HEK293 (cell line): ENCODE results near the gene PPP1R15B.

Source experiments
- AEBP2 ChIP-seq: fragments of 450-650 bp; formaldehyde crosslinking; IDR thresholded peaks from 2 replicates; pipeline ENCODE4 v1.5.1; 2016; ENCODE audit warnings: missing biosample characterization, missing genetic modification characterization, borderline replicate concordance
- BCL11B ChIP-seq: fragments of 450-650 bp; formaldehyde crosslinking; IDR thresholded peaks from 2 replicates; pipeline ENCODE4 v1.5.1; 2016; ENCODE audit warnings: low read depth, missing biosample characterization, missing genetic modification characterization
- KLF16 ChIP-seq: fragments of 450-650 bp; formaldehyde crosslinking; IDR thresholded peaks from 2 replicates; pipeline ENCODE4 v1.5.1; 2017; ENCODE audit warnings: missing biosample characterization, missing genetic modification characterization
- KLF7 ChIP-seq: fragments of 450-650 bp; formaldehyde crosslinking; IDR thresholded peaks from 2 replicates; pipeline ENCODE4 v1.5.1; 2016; ENCODE audit warnings: missing biosample characterization, missing genetic modification characterization, borderline replicate concordance
- KLF8 ChIP-seq: fragments of 450-650 bp; formaldehyde crosslinking; IDR thresholded peaks from 2 replicates; pipeline ENCODE4 v1.5.1; 2016; ENCODE audit warnings: missing biosample characterization, missing genetic modification characterization
- OSR2 ChIP-seq: fragments of 450-650 bp; formaldehyde crosslinking; IDR thresholded peaks from 2 replicates; pipeline ENCODE4 v1.5.1; 2016; ENCODE audit warnings: missing biosample characterization, missing genetic modification characterization
- PBX3 ChIP-seq: sonication (generic); formaldehyde crosslinking; IDR thresholded peaks from 2 replicates; pipeline ENCODE4 v1.8.1; 2022; ENCODE audit warnings: mild to moderate bottlenecking, moderate library complexity, missing genetic modification reagents
- PRDM1 ChIP-seq: fragments of 450-650 bp; formaldehyde crosslinking; IDR thresholded peaks from 2 replicates; pipeline ENCODE4; 2016; ENCODE audit warnings: missing biosample characterization, missing genetic modification characterization
- YY2 ChIP-seq: fragments of 450-650 bp; formaldehyde crosslinking; IDR thresholded peaks from 2 replicates; pipeline ENCODE4 v1.5.1; 2016; ENCODE audit warnings: missing biosample characterization, missing genetic modification characterization
- ZNF133 ChIP-seq: fragments of 450-650 bp; formaldehyde crosslinking; IDR thresholded peaks from 2 replicates; pipeline ENCODE4 v1.5.1; 2016; ENCODE audit warnings: missing biosample characterization, missing genetic modification characterization
- ZNF184 ChIP-seq: fragments of 450-650 bp; IDR thresholded peaks from 2 replicates; pipeline ENCODE4 v1.5.1; 2018; ENCODE audit warnings: missing biosample characterization, mild to moderate bottlenecking, missing genetic modification characterization
- ZNF239 ChIP-seq: fragments of 450-650 bp; formaldehyde crosslinking; IDR thresholded peaks from 2 replicates; pipeline ENCODE4 v1.5.1; 2016; ENCODE audit warnings: missing biosample characterization, missing genetic modification characterization
- ZNF248 ChIP-seq: fragments of 450-650 bp; formaldehyde crosslinking; IDR thresholded peaks from 2 replicates; pipeline ENCODE4 v1.5.1; 2017; ENCODE audit warnings: missing biosample characterization, missing genetic modification characterization
- ZNF302 ChIP-seq: fragments of 450-650 bp; formaldehyde crosslinking; IDR thresholded peaks from 2 replicates; pipeline ENCODE4 v1.5.1; 2016; ENCODE audit warnings: missing biosample characterization, missing genetic modification characterization, low read depth
- ZNF426 ChIP-seq: fragments of 450-650 bp; formaldehyde crosslinking; IDR thresholded peaks from 2 replicates; pipeline ENCODE4 v1.5.1; 2017; ENCODE audit warnings: missing biosample characterization, missing genetic modification characterization, mild to moderate bottlenecking, inconsistent platforms, moderate library complexity
- ZNF433 ChIP-seq: fragments of 450-650 bp; formaldehyde crosslinking; IDR thresholded peaks from 2 replicates; pipeline ENCODE4 v1.5.1; 2016; ENCODE audit warnings: missing biosample characterization, missing genetic modification characterization, low read depth
- ZNF510 ChIP-seq: fragments of 450-650 bp; formaldehyde crosslinking; IDR thresholded peaks from 2 replicates; pipeline ENCODE4 v1.5.1; 2018; ENCODE audit warnings: mild to moderate bottlenecking, missing genetic modification characterization, missing biosample characterization; ENCODE audit not compliant: insufficient replicate concordance
- ZNF555 ChIP-seq: fragments of 450-650 bp; formaldehyde crosslinking; conservative IDR thresholded peaks from 2 replicates; pipeline ENCODE4 v1.5.1; 2017; ENCODE audit warnings: missing biosample characterization, mild to moderate bottlenecking, missing genetic modification characterization, inconsistent platforms
- ZNF560 ChIP-seq: fragments of 450-650 bp; formaldehyde crosslinking; IDR thresholded peaks from 2 replicates; pipeline ENCODE4 v1.5.1; 2017; ENCODE audit warnings: missing biosample characterization, missing genetic modification characterization, borderline replicate concordance
- ZNF629 ChIP-seq: fragments of 450-650 bp; formaldehyde crosslinking; IDR thresholded peaks from 2 replicates; pipeline ENCODE4 v1.5.1; 2017; ENCODE audit warnings: missing biosample characterization, missing genetic modification characterization
- ZNF747 ChIP-seq: fragments of 450-650 bp; formaldehyde crosslinking; IDR thresholded peaks from 2 replicates; pipeline ENCODE4 v1.5.1; 2016; ENCODE audit warnings: missing biosample characterization, missing genetic modification characterization
- ZNF792 ChIP-seq: fragments of 450-650 bp; formaldehyde crosslinking; IDR thresholded peaks from 2 replicates; pipeline ENCODE4 v1.5.1; 2016; ENCODE audit warnings: missing biosample characterization, missing genetic modification characterization
- ZSCAN4 ChIP-seq: fragments of 450-650 bp; formaldehyde crosslinking; IDR thresholded peaks from 2 replicates; pipeline ENCODE4 v1.5.1; 2017; ENCODE audit warnings: missing biosample characterization, missing genetic modification characterization
- ZXDB ChIP-seq: fragments of 450-650 bp; formaldehyde crosslinking; IDR thresholded peaks from 2 replicates; pipeline ENCODE4 v1.5.1; 2016; ENCODE audit warnings: missing biosample characterization, missing genetic modification characterization
- TF ChIP-seq, protein P1 (sequence below): fragments of 450-650 bp; IDR thresholded peaks from 2 replicates; pipeline ENCODE4 v1.5.1; 2018; ENCODE audit warnings: missing biosample characterization, missing genetic modification characterization
- TF ChIP-seq, protein P2 (sequence below): fragments of 450-650 bp; formaldehyde crosslinking; IDR thresholded peaks from 2 replicates; pipeline ENCODE4 v1.5.1; 2016; ENCODE audit warnings: missing biosample characterization, missing genetic modification characterization
- TF ChIP-seq, protein P3 (sequence below): fragments of 450-650 bp; formaldehyde crosslinking; IDR thresholded peaks from 2 replicates; pipeline ENCODE4 v1.5.1; 2017; ENCODE audit warnings: missing biosample characterization, missing genetic modification characterization
- TF ChIP-seq, protein P4 (sequence below): fragments of 450-650 bp; formaldehyde crosslinking; IDR thresholded peaks from 2 replicates; pipeline ENCODE4; 2016; ENCODE audit warnings: missing biosample characterization, missing genetic modification characterization

PPP1R15B gene

GRCh38 chr1:204411451-204412204 is at the start of gene PPP1R15B (continued):
- TF ChIP-seq PBX3 (0 out of 2 replicates have a peak, but pooled peaks have one; percentile 20), ZNF133 (tag by site-specific recombination) (no peak), ZNF184 (no peak), KLF7 (tag by site-specific recombination) (no peak), PRDM1 (tag by site-specific recombination) (no peak), AEBP2 (tag by site-specific recombination) (no peak), ZNF510 (no peak), ZNF560 (tag by site-specific recombination) (no peak), ZNF555 (no peak), ZXDB (tag by site-specific recombination) (peak; percentile 82; the same call in 1 of the 2 replicates), ZNF239 (tag by site-specific recombination) (0 out of 2 replicates have a peak, but pooled peaks have one; percentile 59), KLF16 (tag by site-specific recombination) (peak; percentile 44; the same call in 1 of the 2 replicates), ZNF433 (tag by site-specific recombination) (no peak), ZNF302 (tag by site-specific recombination) (no peak), ZSCAN4 (no peak), YY2 (tag by site-specific recombination) (peak; percentile 79), OSR2 (tag by site-specific recombination) (no peak), ZNF629 (tag by site-specific recombination) (peak; percentile 99), ZNF426 (tag by site-specific recombination) (no peak), ZNF792 (no peak), ZNF248 (tag by site-specific recombination) (no peak), BCL11B (tag by site-specific recombination) (no peak), KLF8 (tag by site-specific recombination) (peak; percentile 64), ZNF747 (no peak)
- TF ChIP-seq, protein P1, sequence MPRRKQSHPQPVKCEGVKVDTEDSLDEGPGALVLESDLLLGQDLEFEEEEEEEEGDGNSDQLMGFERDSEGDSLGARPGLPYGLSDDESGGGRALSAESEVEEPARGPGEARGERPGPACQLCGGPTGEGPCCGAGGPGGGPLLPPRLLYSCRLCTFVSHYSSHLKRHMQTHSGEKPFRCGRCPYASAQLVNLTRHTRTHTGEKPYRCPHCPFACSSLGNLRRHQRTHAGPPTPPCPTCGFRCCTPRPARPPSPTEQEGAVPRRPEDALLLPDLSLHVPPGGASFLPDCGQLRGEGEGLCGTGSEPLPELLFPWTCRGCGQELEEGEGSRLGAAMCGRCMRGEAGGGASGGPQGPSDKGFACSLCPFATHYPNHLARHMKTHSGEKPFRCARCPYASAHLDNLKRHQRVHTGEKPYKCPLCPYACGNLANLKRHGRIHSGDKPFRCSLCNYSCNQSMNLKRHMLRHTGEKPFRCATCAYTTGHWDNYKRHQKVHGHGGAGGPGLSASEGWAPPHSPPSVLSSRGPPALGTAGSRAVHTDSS (tag by site-specific recombination): no peak
- TF ChIP-seq, protein P2, sequence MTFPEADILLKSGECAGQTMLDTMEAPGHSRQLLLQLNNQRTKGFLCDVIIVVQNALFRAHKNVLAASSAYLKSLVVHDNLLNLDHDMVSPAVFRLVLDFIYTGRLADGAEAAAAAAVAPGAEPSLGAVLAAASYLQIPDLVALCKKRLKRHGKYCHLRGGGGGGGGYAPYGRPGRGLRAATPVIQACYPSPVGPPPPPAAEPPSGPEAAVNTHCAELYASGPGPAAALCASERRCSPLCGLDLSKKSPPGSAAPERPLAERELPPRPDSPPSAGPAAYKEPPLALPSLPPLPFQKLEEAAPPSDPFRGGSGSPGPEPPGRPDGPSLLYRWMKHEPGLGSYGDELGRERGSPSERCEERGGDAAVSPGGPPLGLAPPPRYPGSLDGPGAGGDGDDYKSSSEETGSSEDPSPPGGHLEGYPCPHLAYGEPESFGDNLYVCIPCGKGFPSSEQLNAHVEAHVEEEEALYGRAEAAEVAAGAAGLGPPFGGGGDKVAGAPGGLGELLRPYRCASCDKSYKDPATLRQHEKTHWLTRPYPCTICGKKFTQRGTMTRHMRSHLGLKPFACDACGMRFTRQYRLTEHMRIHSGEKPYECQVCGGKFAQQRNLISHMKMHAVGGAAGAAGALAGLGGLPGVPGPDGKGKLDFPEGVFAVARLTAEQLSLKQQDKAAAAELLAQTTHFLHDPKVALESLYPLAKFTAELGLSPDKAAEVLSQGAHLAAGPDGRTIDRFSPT (tag by site-specific recombination): no peak
- TF ChIP-seq, protein P3, sequence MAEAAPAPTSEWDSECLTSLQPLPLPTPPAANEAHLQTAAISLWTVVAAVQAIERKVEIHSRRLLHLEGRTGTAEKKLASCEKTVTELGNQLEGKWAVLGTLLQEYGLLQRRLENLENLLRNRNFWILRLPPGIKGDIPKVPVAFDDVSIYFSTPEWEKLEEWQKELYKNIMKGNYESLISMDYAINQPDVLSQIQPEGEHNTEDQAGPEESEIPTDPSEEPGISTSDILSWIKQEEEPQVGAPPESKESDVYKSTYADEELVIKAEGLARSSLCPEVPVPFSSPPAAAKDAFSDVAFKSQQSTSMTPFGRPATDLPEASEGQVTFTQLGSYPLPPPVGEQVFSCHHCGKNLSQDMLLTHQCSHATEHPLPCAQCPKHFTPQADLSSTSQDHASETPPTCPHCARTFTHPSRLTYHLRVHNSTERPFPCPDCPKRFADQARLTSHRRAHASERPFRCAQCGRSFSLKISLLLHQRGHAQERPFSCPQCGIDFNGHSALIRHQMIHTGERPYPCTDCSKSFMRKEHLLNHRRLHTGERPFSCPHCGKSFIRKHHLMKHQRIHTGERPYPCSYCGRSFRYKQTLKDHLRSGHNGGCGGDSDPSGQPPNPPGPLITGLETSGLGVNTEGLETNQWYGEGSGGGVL: peak; percentile 82
- TF ChIP-seq, protein P4, sequence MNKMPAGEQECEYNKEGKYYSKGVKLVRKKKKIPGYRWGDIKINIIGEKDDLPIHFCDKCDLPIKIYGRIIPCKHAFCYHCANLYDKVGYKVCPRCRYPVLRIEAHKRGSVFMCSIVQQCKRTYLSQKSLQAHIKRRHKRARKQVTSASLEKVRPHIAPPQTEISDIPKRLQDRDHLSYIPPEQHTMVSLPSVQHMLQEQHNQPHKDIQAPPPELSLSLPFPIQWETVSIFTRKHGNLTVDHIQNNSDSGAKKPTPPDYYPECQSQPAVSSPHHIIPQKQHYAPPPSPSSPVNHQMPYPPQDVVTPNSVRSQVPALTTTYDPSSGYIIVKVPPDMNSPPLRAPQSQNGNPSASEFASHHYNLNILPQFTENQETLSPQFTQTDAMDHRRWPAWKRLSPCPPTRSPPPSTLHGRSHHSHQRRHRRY (tag by site-specific recombination): no peak
